WI38 (cell line): ENCODE results near the gene SAMD8.
"Not testable (repeated sequence)": the region's sequence is repeated elsewhere in the genome, so short reads cannot be mapped to it uniquely, and the experiment has no call there.

Experiments
- H3K4me3 ChIP-seq: 2 replicates; pipeline ENCODE4 v1.5.1; 2011; ENCODE audit warnings: low read depth, mild to moderate bottlenecking, control low read depth, low read length
- CTCF ChIP-seq: IDR thresholded peaks from 2 replicates; pipeline ENCODE4 v1.5.1; 2012; ENCODE audit warnings: low read depth, mild to moderate bottlenecking, control low read depth, low read length

The SAMD8 gene

GRCh38 chr10:75189266-75190096 lies 78.0 kb downstream of the SAMD8 start:
- H3K4me3 ChIP-seq, result no peak overlapping the region
- TF ChIP-seq CTCF, result no peak

DNA sequence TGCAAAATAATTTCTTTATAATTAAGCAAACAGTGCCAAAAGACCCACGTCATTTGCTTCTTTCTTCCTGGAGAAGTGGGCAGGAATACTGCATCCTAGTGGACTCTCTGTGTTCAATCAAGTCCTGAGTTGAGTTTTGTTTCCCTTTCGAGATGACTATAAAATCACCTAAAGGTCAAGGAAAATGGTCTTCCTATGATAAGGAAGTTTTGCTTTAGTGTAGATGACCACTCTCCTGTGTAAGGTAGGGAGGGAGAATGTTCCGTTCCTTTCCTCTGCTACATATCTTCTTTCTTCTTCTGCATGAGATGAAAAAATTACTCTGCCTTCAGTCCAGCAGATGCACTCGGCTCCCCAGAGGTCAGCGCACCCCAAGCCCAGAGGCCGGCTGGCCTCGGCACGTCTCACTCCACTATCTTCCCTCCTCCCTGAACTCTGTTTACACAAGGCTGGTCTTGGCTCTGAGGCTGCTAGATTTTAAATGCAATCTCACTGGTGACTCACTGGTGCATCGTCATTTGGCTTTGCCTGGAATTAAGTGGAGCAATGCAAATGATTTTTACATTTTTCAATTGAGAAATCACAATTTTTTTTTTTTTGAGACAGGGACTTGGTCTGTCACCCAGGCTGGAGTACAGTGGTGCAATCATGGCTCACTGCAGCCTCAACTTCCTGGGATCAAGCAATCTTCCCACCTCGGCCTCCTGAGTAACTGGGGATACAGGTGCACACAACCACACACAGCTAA lies 80.5 kb downstream of the SAMD8 start:
- H3K4me3 ChIP-seq, result peak overlapping the region; percentile 41
- TF ChIP-seq CTCF, result peak; percentile 12; the same call in 1 of the 2 replicates

DNA sequence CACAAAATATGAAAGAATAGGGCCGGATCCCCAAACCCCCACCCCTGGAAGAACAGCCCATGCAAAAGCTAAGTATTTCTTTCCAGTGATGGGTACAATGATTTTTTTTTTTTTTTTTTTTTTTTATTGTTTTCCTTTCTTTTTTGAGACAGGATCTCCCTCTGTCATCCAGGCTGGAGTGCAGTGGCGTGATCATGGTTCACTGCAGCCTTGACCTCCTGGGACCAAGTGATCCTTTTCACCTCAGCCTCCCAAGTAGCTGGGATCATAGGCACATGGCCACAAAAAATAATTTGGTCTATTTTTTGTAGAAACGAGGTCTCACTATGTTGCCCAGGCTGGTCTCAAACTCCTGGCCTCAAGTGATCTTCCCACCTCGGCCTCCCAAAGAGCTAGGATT lies 83.2 kb downstream of the SAMD8 start:
- not testable (repeated sequence) for H3K4me3 ChIP-seq

DNA sequence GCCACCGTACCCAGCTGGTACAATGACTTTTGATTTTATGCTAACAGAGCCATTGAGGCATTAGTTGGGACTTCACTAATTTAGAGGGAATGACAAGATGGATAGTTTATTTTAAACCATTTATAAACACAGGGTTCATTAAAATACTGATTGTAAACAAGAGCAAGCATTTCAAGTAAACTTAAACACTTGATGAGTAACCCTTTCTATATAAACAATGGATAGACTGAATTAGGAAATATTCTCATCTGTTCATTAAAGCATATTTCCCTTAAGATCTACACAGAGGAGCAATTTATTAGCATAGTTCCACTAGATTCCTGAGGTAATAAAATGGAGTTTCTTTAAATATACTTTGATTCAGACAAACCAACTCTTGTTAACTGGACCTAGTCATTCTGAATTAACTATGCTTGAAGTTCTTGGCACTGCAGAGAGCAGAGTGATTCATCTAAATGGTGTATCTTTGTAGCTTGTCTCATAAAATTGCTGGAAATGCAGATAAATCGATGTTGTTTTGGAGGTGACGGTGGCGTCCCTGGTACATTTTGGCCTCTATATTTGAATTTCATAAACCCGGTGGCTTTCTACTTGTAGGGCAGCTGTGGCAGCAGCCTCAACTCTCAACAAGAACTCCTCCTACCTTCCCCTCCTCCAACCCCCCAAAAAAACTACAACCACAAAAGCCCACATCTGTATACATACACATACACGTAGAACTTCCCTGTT lies 83.7 kb downstream of the SAMD8 start:
- no peak overlapping the region for H3K4me3 ChIP-seq
- TF ChIP-seq CTCF, result no peak

DNA sequence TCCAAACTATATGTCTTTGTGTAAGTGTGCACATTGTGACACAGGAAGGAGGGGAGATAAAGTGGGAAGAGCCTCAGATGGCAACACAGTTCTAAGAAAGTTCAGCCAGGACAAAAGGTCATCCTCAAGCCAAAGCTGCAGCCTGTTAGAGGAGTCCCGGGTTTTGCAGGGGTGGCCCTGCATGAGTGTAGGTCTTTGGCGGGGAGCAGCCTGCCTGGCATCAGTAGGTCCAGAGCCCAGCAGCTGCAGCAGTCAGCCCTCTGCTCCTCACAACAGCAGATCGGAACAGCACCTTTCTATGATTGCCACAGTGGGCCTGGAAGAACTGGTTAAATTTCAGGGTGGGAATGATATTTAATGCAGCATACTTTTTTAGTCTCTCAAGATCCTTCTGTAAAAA lies 85.6 kb downstream of the SAMD8 start:
- H3K4me3 ChIP-seq, result no peak overlapping the region
- TF ChIP-seq CTCF, result no peak

- TF ChIP-seq CTCF, result no peak
Measured at GRCh38 chr10:75197906-75198305, 86.5 kb downstream of the SAMD8 start.

DNA sequence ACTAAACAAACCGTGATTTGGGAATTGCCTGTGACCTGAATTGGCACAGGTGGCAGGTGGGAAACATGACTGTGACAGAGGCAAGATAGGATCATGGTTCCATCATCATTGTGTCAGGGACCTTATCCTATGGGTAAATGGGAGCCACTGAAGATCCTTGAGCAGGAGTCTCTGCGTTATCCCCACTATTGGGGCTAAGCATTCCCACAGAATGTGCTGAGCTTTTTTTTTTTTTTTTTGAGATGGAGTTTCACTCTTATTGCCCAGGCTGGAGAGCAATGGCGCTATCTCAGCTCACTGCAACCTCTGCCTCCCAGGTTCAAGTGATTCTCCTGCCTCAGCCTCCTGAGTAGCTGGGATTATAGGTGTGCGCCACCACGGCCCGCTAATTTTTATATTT lies 88.5 kb downstream of the SAMD8 start:
- not testable (repeated sequence) for H3K4me3 ChIP-seq

More at GRCh38 chr10:75197906-75198305, 86.5 kb downstream of the SAMD8 start:
- H3K4me3 ChIP-seq, result no peak overlapping the region

- H3K4me3 ChIP-seq, result no peak overlapping the region
- no peak for TF ChIP-seq CTCF
Measured at GRCh38 chr10:75201793-75202307, 90.4 kb downstream of the SAMD8 start.
